Motor neuron (in vitro differentiated cells): ENCODE data around the gene ZNF525. TPM values are rescaled to one million over a fixed set of nuclear protein-coding genes. Genes with fewer than 3 reads are reported as not detected.
A peak's percentile ranks its signal among the peaks of the same experiment; 100 is the strongest.
"Not testable (repeated sequence)": the region's sequence is repeated elsewhere in the genome, so short reads cannot be mapped to it uniquely, and the experiment has no call there.

Experiments
- ATAC-seq, 8 experiments: fragments of 200-7000 bp; cut with Tn5 transposase; replicated peaks in 6 of 8; 2 replicates each; pipeline ENCODE4 v1.8.0; 2021; ENCODE audit warnings: mild to moderate bottlenecking in 8 of 8, moderate library complexity in 8 of 8
- H3K27ac ChIP-seq, 2 donors: fragments of 250-450 bp; sonication (Bioruptor Pico); 2 replicates each; pipeline ENCODE4 v1.9.0; 2021; ENCODE audit warnings: antibody characterized with exemption in 2 of 2, mild to moderate bottlenecking in 2 of 2, moderate library complexity in 1 of 2
- H3K4me1 ChIP-seq, 2 donors: fragments of 250-450 bp; sonication (Bioruptor Pico); replicated peaks in 1 of 2; 2 replicates each; pipeline ENCODE4 v1.6.1; 2021; ENCODE audit warnings: antibody characterized with exemption in 2 of 2, mild to moderate bottlenecking in 2 of 2, moderate library complexity in 1 of 2
- H3K4me3 ChIP-seq, 5 donors: fragments of 250-450 bp; sonication (Bioruptor Pico); 2 replicates each; pipeline ENCODE4 v1.9.0; 2021; ENCODE audit warnings: antibody characterized with exemption in 5 of 5, mild to moderate bottlenecking in 5 of 5, moderate library complexity in 4 of 5
- WGBS, 10 experiments: fragments of 450-650 bp; shearing (Covaris generic); methylation state at CpG; one replicate each; pipeline ENCODE4 v1.0.0; 2022; 5-methylcytosine and 5-hydroxymethylcytosine counted together
- in situ Hi-C, 9 experiments: fragments of 400-800 bp; cut with MboI; loops; one replicate each; pipeline ENCODE4 v1.15.0; 2021; ENCODE audit warnings: low sequenced_read_pairs in 9 of 9, low pct_unique_long_range_greater_than_20kb in 2 of 9; ENCODE audit not compliant: unreplicated experiment in 9 of 9
- total RNA-seq, 8 experiments: library from RNA; unstranded; fragments of 300-600 nt; gene quantifications; 2 replicates each; pipeline versions ENCODE4 v1.2.3 to v1.2.4, GENCODE V29; 2022

The ZNF525 gene
- total RNA-seq, 8 experiments from 2014 or later: 3.2 to 8.7 (median 6.0) TPM

- WGBS, 10 experiments: 0 to 86% (median 54%) methylated on average over 1 to 7 of the region's 11 CpGs; no CpG with 5 or more reads in 1 of the 10 experiments
- H3K4me1 ChIP-seq, H3K4me3 ChIP-seq, H3K27ac ChIP-seq, ATAC-seq: not testable (repeated sequence)
- in situ Hi-C loops: loop anchor here in 1 of 9 experiments (10.0 kb wide), 1 partner anchor 324 kb away; no protein-coding TSS in a partner anchor
Measured at GRCh38 chr19:53420520-53421315, 55.2 kb downstream of the ZNF525 start.

- no peaks in the 10 kb centered on the region for H3K4me1 ChIP-seq
- no peak overlapping the region for H3K27ac ChIP-seq
- peak in 3 of 8 experiments; percentile 7 to 15 (median 15) for ATAC-seq
- in situ Hi-C loops: loop anchor here in 1 of 9 experiments (10.0 kb wide), 1 partner anchor 322 kb away; no protein-coding TSS in a partner anchor
- H3K4me3 ChIP-seq: no peak overlapping the region
- 73 to 100% (median 87%) methylated on average over 3 to 5 of the region's 5 CpGs; no CpG with 5 or more reads in 2 of the 10 experiments for WGBS, 10 experiments
Measured at GRCh38 chr19:53422551-53422950, 57.0 kb downstream of the ZNF525 start.

GRCh38 chr19:53423074-53423473, 57.6 kb downstream of the ZNF525 start:
- peak in 7 of 8 experiments; percentile 34 to 91 (median 86) for ATAC-seq
- H3K27ac ChIP-seq, H3K4me1 ChIP-seq, H3K4me3 ChIP-seq: not testable (repeated sequence)
- no CpG with 5 or more reads among the region's 13 CpGs for WGBS, 10 experiments
- in situ Hi-C loops: loop anchor here in 1 of 9 experiments (10.0 kb wide), 1 partner anchor 322 kb away; no protein-coding TSS in a partner anchor

- in situ Hi-C loops: loop anchor here in 1 of 9 experiments (10.0 kb wide), 1 partner anchor 321 kb away; no protein-coding TSS in a partner anchor
- ATAC-seq: peak in 7 of 8 experiments; percentile 22 to 80 (median 65)
- H3K4me1 ChIP-seq, H3K27ac ChIP-seq: not testable (repeated sequence)
- H3K4me3 ChIP-seq: peak overlapping the region in 1 of 5 donors; percentile 24
- 80 to 100% (median 85%) methylated on average over 3 to 6 of the region's 8 CpGs; no CpG with 5 or more reads in 6 of the 10 experiments for WGBS, 10 experiments
Measured at GRCh38 chr19:53423680-53424079, 58.2 kb downstream of the ZNF525 start.

- WGBS, 10 experiments: 0 to 50% (median 8%) methylated on average over 1 to 6 of the region's 9 CpGs; no CpG with 5 or more reads in 2 of the 10 experiments
- Histone ChIP-seq H3K27ac (no peak overlapping the region), H3K4me1 (no peaks in the 10 kb centered on the region), H3K4me3 (no peak overlapping the region)
- in situ Hi-C loops: loop anchor here in 2 of 9 experiments (10.0 to 25.0 kb wide), 2 partner anchors 312 to 320 kb away; no protein-coding TSS in a partner anchor
- peak; percentile 56 to 100 (median 73) for ATAC-seq
Measured at GRCh38 chr19:53424968-53425597, 59.6 kb downstream of the ZNF525 start.

GRCh38 chr19:53431399-53432087, 66.0 kb downstream of the ZNF525 start, which contains the start of gene ZNF761:
ZNF761 (plus strand) TSS chr19:53431984; CDS start chr19:53447269, 15,285 bp downstream.
- peak; percentile 94 to 99 (median 96) for ATAC-seq
- in situ Hi-C loops: loop anchor here in 1 of 9 experiments (25.0 kb wide), 1 partner anchor 306 kb away; no protein-coding TSS in a partner anchor
- Histone ChIP-seq H3K4me1 (peaks cover 0 to 8% of the 10 kb centered on the region in 2 donors), H3K27ac (peak within 1 kb of the TSS; percentile 36 to 77), H3K4me3 (peak within 1 kb of the TSS; percentile 41 to 91 (median 74))
- WGBS, 10 experiments: 0 to 37% (median 1%) methylated on average over 1 to 13 of the region's 46 CpGs; no CpG with 5 or more reads in 2 of the 10 experiments

- 0% methylated on average over 2 to 10 of the region's 30 CpGs; no CpG with 5 or more reads in 4 of the 10 experiments for WGBS, 10 experiments
- Histone ChIP-seq H3K4me3 (peak overlapping the region; percentile 41 to 91 (median 74)), H3K4me1 (peaks cover 0 to 8% of the 10 kb centered on the region in 2 donors), H3K27ac (peak overlapping the region; percentile 36 to 77)
- in situ Hi-C loops: loop anchor here in 1 of 9 experiments (25.0 kb wide), 1 partner anchor 305 kb away; no protein-coding TSS in a partner anchor
- peak; percentile 27 to 52 (median 48) for ATAC-seq
Measured at GRCh38 chr19:53432088-53432661, 66.7 kb downstream of the ZNF525 start.

Other genes with a start within 250 kb of the ZNF525 start
- gene ZNF415, start 232.8 kb upstream of the ZNF525 start, total RNA-seq: 10 to 100 TPM in 5 of 8 experiments, 1 to 10 TPM in 2, not detected in 1; 2.5 to 24.3 (median 15.4) TPM
- gene ZNF347, start 206.7 kb upstream of the ZNF525 start, total RNA-seq: 10 to 100 TPM in 2 of 8 experiments, 1 to 10 TPM in 6; 1.5 to 14.4 (median 9.3) TPM
- 1 to 10 TPM in 7 of 8 experiments, not detected in 1; 1.7 to 5.2 (median 3.6) TPM for gene ZNF665, start 172.3 kb upstream of the ZNF525 start, total RNA-seq
- gene ZNF677, start 110.8 kb upstream of the ZNF525 start, total RNA-seq: 10 to 100 TPM in 5 of 8 experiments, 1 to 10 TPM in 2, under 1 TPM in 1; 0.58 to 39.1 (median 14.6) TPM
- gene VN1R2, start 107.4 kb upstream of the ZNF525 start, total RNA-seq: under 1 TPM in 1 of 8 experiments, not detected in 7; 0.29 TPM
- gene VN1R4, start 98.0 kb upstream of the ZNF525 start, total RNA-seq: under 1 TPM in 1 of 8 experiments, not detected in 7; 0.31 TPM
- 1 to 10 TPM; 3.4 to 6.9 (median 5.2) TPM for gene ZNF845, start 32.0 kb upstream of the ZNF525 start, total RNA-seq
- gene ZNF765, start 29.4 kb downstream of the ZNF525 start, total RNA-seq: 10 to 100 TPM in 1 of 8 experiments, 1 to 10 TPM in 7; 6.3 to 10.3 (median 7.6) TPM
- gene ZNF761, start 66.3 kb downstream of the ZNF525 start, total RNA-seq: 10 to 100 TPM in 2 of 8 experiments, 1 to 10 TPM in 6; 5.6 to 12.8 (median 9.2) TPM
- gene ZNF813, start 102.0 kb downstream of the ZNF525 start, total RNA-seq: 1 to 10 TPM; 1.6 to 4.9 (median 3.0) TPM
- gene ZNF331, start 172.4 kb downstream of the ZNF525 start, total RNA-seq: 10 to 100 TPM in 5 of 8 experiments, 1 to 10 TPM in 3; 7.0 to 26.3 (median 13.4) TPM